Prostate gland (tissue), 2 donors: ENCODE measurements around the gene TTC31. TPM values are rescaled to one million over a fixed set of nuclear protein-coding genes. Genes with fewer than 3 reads are reported as not detected.
A peak's percentile ranks its signal among the peaks of the same experiment; 100 is the strongest.

ENCODE experiments used
- DNase-seq: peaks from one replicate; pipeline ENCODE4 v3.0.0-alpha.2; 2019; ENCODE audit warnings: low spot score
- H3K27ac ChIP-seq, 2 donors: fragments of 200-600 bp; sonication (generic); 2 replicates each; pipeline ENCODE4 v1.5.1; 2017 to 2019
- H3K27me3 ChIP-seq: fragments of 200-600 bp; sonication (generic); replicated peaks from 2 replicates; pipeline ENCODE4 v1.5.1; 2019; ENCODE audit not compliant: insufficient read depth
- H3K36me3 ChIP-seq, 2 donors: fragments of 200-600 bp; sonication (generic); 1 replicate in 1 of 2; 2 replicates in 1 of 2; pipeline versions ENCODE4 v1.5.1 to v1.8.1; 2017 to 2019
- H3K4me1 ChIP-seq: fragments of 200-600 bp; sonication (generic); replicated peaks from 2 replicates; pipeline ENCODE4 v1.5.1; 2019
- H3K4me3 ChIP-seq, 2 donors: fragments of 200-600 bp; sonication (generic); 2 replicates each; pipeline ENCODE4 v1.5.1; 2017 to 2019
- H3K9me3 ChIP-seq: fragments of 200-600 bp; sonication (generic); 2 replicates; pipeline ENCODE4 v1.5.1; 2017
- POLR2A ChIP-seq: fragments of 450-650 bp; IDR thresholded peaks from one replicate; pipeline ENCODE4 v1.6.1; 2016; ENCODE audit warnings: antibody characterized with exemption, mild to moderate bottlenecking
- POLR2AphosphoS5 ChIP-seq: sonication (generic); formaldehyde crosslinking; IDR thresholded peaks from one replicate; pipeline ENCODE4 v1.6.1; 2017; ENCODE audit warnings: antibody characterized with exemption
- WGBS: methylation state at CpG from one replicate; pipeline ENCODE4 v1.1.5; 2018; 5-methylcytosine and 5-hydroxymethylcytosine counted together
- intact Hi-C: fragments of 100-400 bp; cut with DNase I; formaldehyde crosslinking; loops from one replicate; pipeline ENCODE4 v1.14.2; 2022
- total RNA-seq, 2 donors: library from RNA; depleted of rRNA; stranded (reverse); fragments of >200 nt; gene quantifications; one replicate each; pipeline ENCODE4 v1.1.0, GENCODE V29; 2016
- TF ChIP-seq, protein P1 (sequence below), 4 experiments: fragments of 200-600 bp in 2 of 4; fragments of 450-650 bp in 2 of 4; sonication (generic) in 2 of 4; IDR thresholded peaks; 1 replicate in 3 of 4; 2 replicates in 1 of 4; pipeline ENCODE4 v1.5.1; 2016 to 2019; ENCODE audit warnings: antibody characterized with exemption in 4 of 4, mild to moderate bottlenecking in 2 of 4, moderate library complexity in 2 of 4

The TTC31 gene
- total RNA-seq, 2 donors from 2014 or later = 24.0 to 27.6 TPM

DNA sequence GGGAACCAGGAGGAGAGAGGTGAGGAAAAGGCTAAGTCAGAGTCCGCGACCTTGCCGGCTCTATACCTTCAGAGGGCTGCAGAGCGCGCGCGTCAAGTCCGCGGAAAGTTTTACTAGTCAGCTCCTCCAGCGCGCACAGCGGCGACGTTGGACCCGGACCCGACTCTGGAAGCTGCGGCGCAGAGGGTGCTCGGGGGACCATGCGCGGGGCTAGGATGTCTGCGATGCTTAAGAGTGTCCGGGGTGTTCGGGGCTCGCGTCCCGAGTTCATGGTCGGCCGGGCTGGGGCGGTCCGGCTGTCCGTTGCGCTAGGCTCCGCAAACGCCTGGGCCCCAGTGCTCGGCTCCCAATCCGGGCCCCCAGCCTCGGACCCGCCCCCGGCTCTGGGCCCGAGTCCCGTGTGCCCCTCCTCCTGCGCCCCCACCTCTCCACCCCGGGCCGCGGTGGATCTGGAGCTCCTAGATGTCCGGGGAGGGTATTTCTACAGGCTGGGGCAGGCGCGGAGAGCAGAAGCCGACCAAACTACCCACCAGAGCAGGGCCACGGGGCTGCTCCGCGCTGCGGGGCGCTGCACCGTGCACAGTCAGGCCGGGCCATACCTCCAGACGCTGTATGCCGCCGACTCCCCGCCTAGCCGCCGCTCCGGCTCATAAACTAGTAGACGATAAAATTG is 16.5 kb downstream of the TTC31 start, which contains the start of gene LBX2:
Gene LBX2 (minus strand): TSS at position 337 of the 673 bp plus-strand sequence. CDS start 66 bp downstream, at position 271.
- TF ChIP-seq, protein P1, sequence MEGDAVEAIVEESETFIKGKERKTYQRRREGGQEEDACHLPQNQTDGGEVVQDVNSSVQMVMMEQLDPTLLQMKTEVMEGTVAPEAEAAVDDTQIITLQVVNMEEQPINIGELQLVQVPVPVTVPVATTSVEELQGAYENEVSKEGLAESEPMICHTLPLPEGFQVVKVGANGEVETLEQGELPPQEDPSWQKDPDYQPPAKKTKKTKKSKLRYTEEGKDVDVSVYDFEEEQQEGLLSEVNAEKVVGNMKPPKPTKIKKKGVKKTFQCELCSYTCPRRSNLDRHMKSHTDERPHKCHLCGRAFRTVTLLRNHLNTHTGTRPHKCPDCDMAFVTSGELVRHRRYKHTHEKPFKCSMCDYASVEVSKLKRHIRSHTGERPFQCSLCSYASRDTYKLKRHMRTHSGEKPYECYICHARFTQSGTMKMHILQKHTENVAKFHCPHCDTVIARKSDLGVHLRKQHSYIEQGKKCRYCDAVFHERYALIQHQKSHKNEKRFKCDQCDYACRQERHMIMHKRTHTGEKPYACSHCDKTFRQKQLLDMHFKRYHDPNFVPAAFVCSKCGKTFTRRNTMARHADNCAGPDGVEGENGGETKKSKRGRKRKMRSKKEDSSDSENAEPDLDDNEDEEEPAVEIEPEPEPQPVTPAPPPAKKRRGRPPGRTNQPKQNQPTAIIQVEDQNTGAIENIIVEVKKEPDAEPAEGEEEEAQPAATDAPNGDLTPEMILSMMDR (IDR thresholded peaks at IDR 0.05) = no peak
- TF ChIP-seq POLR2AphosphoS5 (no peak), POLR2A (no peak)
- intact Hi-C loops = no loop called here
- H3K4me3 ChIP-seq = peak within 1 kb of the TSS in 1 of 2 donors; percentile 3
- H3K27ac ChIP-seq = no peak within 1 kb of the TSS
- H3K9me3 ChIP-seq = no peaks in the 10 kb centered on the region
- no peaks in the 10 kb centered on the region for H3K36me3 ChIP-seq
- 6% methylated on average over 64 of the region's 65 CpGs for WGBS
- peaks cover 20% of the 10 kb centered on the region for H3K27me3 ChIP-seq
- no peaks in the 10 kb centered on the region for H3K4me1 ChIP-seq
- DNase-seq = no peak

DNA sequence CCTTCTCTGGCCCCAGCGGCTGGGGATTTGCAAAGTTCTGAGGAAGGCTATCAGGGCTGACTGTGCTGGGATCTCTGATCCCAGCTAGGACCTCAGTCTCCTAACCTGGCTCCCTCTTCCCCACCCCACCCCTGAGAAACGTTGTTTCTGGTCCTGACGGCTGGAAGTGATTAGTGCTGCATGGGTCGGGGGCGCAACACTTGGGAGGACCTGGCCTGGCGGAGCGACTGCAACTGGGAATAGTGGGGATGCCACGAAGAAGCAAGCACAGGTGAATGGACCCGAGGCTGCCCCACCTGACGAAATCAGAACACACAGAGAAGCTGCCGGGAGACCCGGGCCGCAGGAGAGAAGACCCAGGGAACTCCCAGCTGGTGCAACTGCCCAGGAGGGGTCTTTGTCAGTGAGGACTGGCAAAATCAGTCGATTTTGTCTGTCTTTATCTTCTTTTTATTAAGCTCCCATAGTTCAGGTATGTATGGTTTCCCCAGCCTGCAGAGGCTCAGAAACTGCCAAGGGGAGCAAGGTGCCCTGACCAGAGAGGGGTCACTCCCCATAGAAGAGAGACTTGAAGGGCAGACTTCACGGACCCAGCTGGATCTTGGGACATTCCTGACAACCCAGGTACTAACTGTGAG is 17.2 kb downstream of the TTC31 start:
- H3K27me3 ChIP-seq = peaks cover 20% of the 10 kb centered on the region
- whole genome bisulfite sequencing = 66% methylated on average over 15 of the region's 15 CpGs
- no peaks in the 10 kb centered on the region for H3K4me1 ChIP-seq
- H3K36me3 ChIP-seq = peaks cover 0 to 4% of the 10 kb centered on the region in 2 donors
- H3K4me3 ChIP-seq = no peak overlapping the region
- TF ChIP-seq, protein P1 (IDR thresholded peaks at IDR 0.05) = no peak
- TF ChIP-seq POLR2AphosphoS5 (no peak), POLR2A (no peak)
- no peaks in the 10 kb centered on the region for H3K9me3 ChIP-seq
- intact Hi-C loops = no loop called here
- DNase-seq = no peak
- H3K27ac ChIP-seq = no peak overlapping the region

DNA sequence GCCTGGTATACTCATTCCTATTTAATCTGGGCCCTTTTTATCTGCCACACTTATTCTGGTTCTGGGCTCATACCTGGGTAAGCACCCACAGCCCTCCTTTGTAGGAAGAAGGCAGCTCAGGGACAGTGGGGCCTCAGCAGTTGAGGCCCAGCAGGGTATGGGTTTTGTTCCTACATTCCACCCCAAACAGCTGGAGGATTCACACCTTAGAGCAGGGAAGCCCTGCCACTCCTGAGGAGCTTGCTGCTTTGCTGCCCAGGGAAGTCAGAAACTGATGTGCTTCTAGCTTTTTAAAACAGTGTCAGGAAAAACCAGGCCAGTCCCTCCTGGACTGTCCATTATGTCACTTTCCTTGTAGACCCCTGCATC is 17.7 kb downstream of the TTC31 start:
- no peak overlapping the region for H3K4me3 ChIP-seq
- H3K36me3 ChIP-seq = peaks cover 0 to 9% of the 10 kb centered on the region in 2 donors
- no peak for DNase-seq
- no peaks in the 10 kb centered on the region for H3K9me3 ChIP-seq
- no peak overlapping the region for H3K27ac ChIP-seq
- H3K27me3 ChIP-seq = peaks cover 20% of the 10 kb centered on the region
- TF ChIP-seq POLR2AphosphoS5 (no peak), POLR2A (no peak)
- TF ChIP-seq, protein P1 (IDR thresholded peaks at IDR 0.05) = no peak
- H3K4me1 ChIP-seq = no peaks in the 10 kb centered on the region
- intact Hi-C loops = no loop called here

DNA sequence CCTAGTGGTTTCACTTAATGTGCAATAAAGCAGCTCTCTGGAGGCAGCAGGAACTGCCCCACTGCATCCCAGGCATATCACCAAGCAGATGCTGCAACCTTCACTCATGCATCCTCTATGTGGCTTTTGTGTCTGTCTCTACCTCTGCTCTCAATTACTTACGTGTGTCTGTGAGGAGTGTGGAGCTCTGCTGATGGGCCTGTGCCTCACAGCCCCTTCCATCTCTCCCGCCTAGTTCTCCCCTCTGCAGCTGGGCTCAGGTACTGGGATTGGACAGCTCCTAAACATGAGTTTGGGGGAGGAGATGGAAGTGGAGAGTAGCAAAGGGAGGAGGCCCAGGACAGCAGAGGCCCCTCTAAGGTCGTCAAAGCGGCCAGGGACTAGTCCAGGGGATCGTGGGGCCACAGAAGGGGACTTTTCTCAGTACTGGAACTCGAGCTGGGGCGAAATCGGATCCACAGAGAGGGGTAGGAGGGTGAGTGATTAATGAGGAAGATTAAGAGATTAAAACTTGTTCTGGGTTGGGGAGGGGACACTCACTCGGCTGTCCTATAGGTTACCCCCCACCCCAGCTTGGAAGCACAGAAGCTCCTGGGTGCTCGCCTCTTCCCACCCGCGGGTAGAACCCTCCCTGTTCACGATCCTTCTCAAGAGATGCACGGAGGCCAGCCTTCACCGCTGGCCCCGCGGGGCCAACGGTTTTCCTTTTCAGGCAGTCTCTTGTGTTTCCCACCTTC is 18.6 kb downstream of the TTC31 start:
- Histone ChIP-seq H3K9me3 (no peaks in the 10 kb centered on the region), H3K27me3 (peaks cover 20% of the 10 kb centered on the region), H3K36me3 (peaks cover 0 to 12% of the 10 kb centered on the region in 2 donors), H3K4me3 (no peak overlapping the region), H3K27ac (no peak overlapping the region), H3K4me1 (peaks cover 9% of the 10 kb centered on the region)
- 77% methylated on average over 18 of the region's 18 CpGs for WGBS
- TF ChIP-seq, protein P1 (IDR thresholded peaks at IDR 0.05) = no peak
- no peak for DNase-seq
- intact Hi-C loops = no loop called here
